Cardiac muscle cell (in vitro differentiated cells and primary cell): ENCODE measurements around the gene ZFAND5. TPM values are rescaled to one million over a fixed set of nuclear protein-coding genes. Genes with fewer than 3 reads are reported as not detected.

Source experiments
- DNase-seq, 2 donors: peaks; one replicate each; pipeline versions ENCODE4 v3.0.0 to v3.0.0-alpha.2; 2010 to 2017; ENCODE audit warnings: low read depth in 1 of 2, low spot score in 1 of 2
- H3K27ac ChIP-seq: fragments of 200-600 bp; sonication (generic); 2 replicates; pipeline ENCODE4 v1.5.1; 2016
- H3K27me3 ChIP-seq: fragments of 200-600 bp; sonication (generic); 2 replicates; pipeline ENCODE4 v1.6.0; 2016; ENCODE audit warnings: control low read depth
- H3K36me3 ChIP-seq: fragments of 200-600 bp; sonication (generic); 2 replicates; pipeline ENCODE4 v1.5.1; 2016; ENCODE audit warnings: control low read depth
- H3K4me1 ChIP-seq: fragments of 200-600 bp; sonication (generic); 2 replicates; pipeline ENCODE4 v1.8.1; 2017; ENCODE audit warnings: low read depth, mild to moderate bottlenecking, mixed run types
- H3K4me3 ChIP-seq: fragments of 200-600 bp; sonication (generic); 2 replicates; pipeline ENCODE4 v1.5.1; 2016; ENCODE audit warnings: mild to moderate bottlenecking
- H3K9me3 ChIP-seq: fragments of 200-600 bp; sonication (generic); 2 replicates; pipeline ENCODE4 v1.5.1; 2017; ENCODE audit warnings: low read depth, mild to moderate bottlenecking, control low read depth
- polyA plus RNA-seq: library from polyadenylated mRNA; unstranded; fragments of >200 nt; fragmentation: Nextera tagmentation; extraction: Ambion mirVana; gene quantifications from 2 replicates; pipeline ENCODE4 v1.2.1, GENCODE V29; 2016
- total RNA-seq: library from RNA; depleted of rRNA; stranded (reverse); fragments of >200 nt; gene quantifications from 2 replicates; pipeline ENCODE4 v1.2.3, GENCODE V29; 2016
- TF ChIP-seq, protein P1 (sequence below): IDR thresholded peaks from 2 replicates; pipeline ENCODE4 v1.5.1; 2012; ENCODE audit warnings: low read depth, mild to moderate bottlenecking, low read length

The ZFAND5 gene
- total and polyA plus RNA-seq, 2 experiments from 2014 or later = 152 to 188 TPM

DNA sequence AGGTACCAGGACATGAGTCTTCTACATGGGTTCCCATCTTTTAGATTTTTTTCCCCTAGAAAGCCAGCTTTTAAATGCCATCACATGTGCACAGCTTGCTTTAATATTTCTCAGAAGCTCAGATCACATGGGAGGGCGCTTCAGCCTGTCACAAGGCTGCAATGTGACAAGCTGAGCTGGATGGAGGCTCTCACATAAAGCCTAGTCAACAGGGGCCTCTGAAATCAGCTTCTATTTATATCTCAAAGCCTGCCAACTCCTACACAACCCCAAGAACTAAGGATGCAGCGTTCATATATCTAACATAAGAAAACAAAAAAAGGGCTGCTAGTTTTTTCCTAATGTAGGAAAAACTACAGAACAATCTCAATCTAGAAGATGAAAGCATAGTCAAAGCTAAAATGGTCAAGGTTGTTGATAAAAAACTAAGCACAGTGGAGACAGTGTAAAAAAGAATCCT, 2.3 kb downstream of the ZFAND5 start:
- H3K27ac ChIP-seq = peak overlapping the region; percentile 100
- peaks cover 51% of the 10 kb centered on the region for H3K4me1 ChIP-seq
- H3K4me3 ChIP-seq = peak overlapping the region; percentile 96
- peak; percentile 77 to 89 for DNase-seq
- TF ChIP-seq, protein P1, sequence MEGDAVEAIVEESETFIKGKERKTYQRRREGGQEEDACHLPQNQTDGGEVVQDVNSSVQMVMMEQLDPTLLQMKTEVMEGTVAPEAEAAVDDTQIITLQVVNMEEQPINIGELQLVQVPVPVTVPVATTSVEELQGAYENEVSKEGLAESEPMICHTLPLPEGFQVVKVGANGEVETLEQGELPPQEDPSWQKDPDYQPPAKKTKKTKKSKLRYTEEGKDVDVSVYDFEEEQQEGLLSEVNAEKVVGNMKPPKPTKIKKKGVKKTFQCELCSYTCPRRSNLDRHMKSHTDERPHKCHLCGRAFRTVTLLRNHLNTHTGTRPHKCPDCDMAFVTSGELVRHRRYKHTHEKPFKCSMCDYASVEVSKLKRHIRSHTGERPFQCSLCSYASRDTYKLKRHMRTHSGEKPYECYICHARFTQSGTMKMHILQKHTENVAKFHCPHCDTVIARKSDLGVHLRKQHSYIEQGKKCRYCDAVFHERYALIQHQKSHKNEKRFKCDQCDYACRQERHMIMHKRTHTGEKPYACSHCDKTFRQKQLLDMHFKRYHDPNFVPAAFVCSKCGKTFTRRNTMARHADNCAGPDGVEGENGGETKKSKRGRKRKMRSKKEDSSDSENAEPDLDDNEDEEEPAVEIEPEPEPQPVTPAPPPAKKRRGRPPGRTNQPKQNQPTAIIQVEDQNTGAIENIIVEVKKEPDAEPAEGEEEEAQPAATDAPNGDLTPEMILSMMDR = no peak
- peaks cover 25% of the 10 kb centered on the region for H3K36me3 ChIP-seq
- no peaks in the 10 kb centered on the region for H3K27me3 ChIP-seq
- no peaks in the 10 kb centered on the region for H3K9me3 ChIP-seq

DNA sequence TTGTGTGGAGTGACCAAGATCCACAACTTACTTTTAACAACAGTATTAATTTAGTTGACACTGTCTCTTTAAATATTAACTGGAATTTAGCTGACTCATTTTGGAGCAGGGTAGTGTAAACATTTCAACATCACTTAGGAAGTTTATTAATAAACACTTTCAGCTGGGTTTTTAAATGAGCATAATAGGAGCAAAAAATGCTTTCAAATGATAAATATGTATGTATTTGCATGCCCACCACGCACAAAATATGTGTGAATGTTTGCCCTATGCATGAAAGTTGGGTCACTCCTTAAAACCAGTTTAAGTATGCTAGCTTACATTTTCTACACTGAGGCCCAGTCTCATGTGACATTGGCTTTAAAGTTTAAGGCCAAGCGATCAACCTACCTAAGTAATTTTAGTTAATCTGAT, 2.9 kb downstream of the ZFAND5 start:
- peak overlapping the region; percentile 96 for H3K4me3 ChIP-seq
- H3K27ac ChIP-seq = peak overlapping the region; percentile 100
- H3K27me3 ChIP-seq = no peaks in the 10 kb centered on the region
- H3K4me1 ChIP-seq = peaks cover 57% of the 10 kb centered on the region
- DNase-seq = peak in 1 of 2 donors; percentile 48
- peaks cover 27% of the 10 kb centered on the region for H3K36me3 ChIP-seq
- TF ChIP-seq, protein P1 = no peak
- H3K9me3 ChIP-seq = no peaks in the 10 kb centered on the region

DNA sequence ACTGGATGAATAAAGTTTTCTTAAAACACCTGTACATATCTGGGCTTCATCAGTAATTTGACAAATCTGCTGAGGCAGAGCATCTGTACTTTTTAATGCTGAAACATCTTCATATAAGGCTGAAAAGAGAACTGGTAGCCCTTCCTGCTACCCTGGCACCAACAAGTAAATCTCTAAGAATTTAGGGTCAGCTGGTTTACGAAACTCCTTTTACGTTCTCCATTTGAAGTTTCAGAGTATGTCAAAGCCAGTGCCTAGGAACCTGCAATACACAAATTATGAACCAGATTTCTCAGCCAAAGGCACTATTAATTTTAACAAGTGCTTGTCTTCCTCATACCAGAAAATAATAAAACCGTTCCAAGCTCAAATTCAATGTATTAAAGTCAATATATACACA, 3.8 kb downstream of the ZFAND5 start:
- H3K27me3 ChIP-seq = no peaks in the 10 kb centered on the region
- H3K4me1 ChIP-seq = peaks cover 56% of the 10 kb centered on the region
- peak overlapping the region; percentile 96 for H3K4me3 ChIP-seq
- H3K9me3 ChIP-seq = no peaks in the 10 kb centered on the region
- TF ChIP-seq, protein P1 = no peak
- peaks cover 35% of the 10 kb centered on the region for H3K36me3 ChIP-seq
- no peak for DNase-seq
- H3K27ac ChIP-seq = peak overlapping the region; percentile 100

DNA sequence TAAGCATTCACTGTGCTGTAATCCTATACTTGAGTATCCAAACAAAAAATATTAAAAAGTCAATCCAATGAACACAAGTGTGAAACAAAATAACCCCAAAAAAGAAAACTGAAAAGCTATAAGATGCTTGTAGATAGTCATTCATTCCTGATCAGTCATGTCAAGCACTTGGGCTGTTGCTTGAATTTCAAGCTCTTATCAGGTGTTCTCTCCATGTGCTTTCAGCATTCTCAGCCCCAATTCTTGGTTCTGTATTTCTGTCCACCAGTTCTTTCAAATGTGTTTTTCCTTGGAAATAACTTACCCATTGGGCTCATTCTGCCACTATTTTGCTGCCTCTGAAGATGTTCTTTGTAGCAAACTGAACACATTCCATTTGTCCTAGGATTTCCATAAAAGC, 4.7 kb downstream of the ZFAND5 start:
- H3K4me3 ChIP-seq = no peak overlapping the region

DNA sequence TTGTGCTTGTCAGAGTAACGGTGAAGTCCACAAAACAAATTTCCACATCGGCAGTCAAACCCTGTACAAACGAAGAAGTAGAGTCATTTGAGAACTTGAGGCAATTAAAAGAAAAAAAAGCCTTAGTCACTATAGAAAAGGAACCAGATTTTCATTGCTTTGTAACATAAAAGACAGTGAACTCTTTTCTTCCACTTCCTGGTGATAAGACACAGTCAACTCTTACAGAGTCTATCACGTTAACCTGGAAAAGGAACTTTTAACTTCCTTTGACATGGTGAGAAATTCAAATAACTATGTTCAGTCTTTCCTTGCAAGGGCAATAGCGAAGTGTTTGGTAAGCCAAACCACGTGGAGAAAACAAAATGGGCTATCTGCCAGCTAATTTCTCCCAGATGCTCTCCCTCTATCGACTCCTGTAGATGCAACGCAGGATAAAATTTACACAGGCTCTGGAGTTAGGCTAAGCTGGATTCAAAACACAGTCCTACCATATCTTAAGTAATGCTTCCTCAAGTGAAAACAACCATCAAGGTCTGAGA, 8.9 kb downstream of the ZFAND5 start:
- Histone ChIP-seq H3K4me3 (no peak overlapping the region), H3K36me3 (peaks cover 59% of the 10 kb centered on the region), H3K9me3 (no peaks in the 10 kb centered on the region), H3K27me3 (no peaks in the 10 kb centered on the region), H3K27ac (peak overlapping the region; percentile 40), H3K4me1 (peaks cover 37% of the 10 kb centered on the region)
- TF ChIP-seq, protein P1 = no peak
- DNase-seq = peak in 1 of 2 donors; percentile 48

More for the DNA sequence above, 4.7 kb downstream of the ZFAND5 start:
- no peak for DNase-seq
- Histone ChIP-seq H3K4me1 (peaks cover 52% of the 10 kb centered on the region), H3K36me3 (peaks cover 42% of the 10 kb centered on the region), H3K9me3 (no peaks in the 10 kb centered on the region), H3K27ac (no peak overlapping the region), H3K27me3 (no peaks in the 10 kb centered on the region)
- TF ChIP-seq, protein P1 = no peak

DNA sequence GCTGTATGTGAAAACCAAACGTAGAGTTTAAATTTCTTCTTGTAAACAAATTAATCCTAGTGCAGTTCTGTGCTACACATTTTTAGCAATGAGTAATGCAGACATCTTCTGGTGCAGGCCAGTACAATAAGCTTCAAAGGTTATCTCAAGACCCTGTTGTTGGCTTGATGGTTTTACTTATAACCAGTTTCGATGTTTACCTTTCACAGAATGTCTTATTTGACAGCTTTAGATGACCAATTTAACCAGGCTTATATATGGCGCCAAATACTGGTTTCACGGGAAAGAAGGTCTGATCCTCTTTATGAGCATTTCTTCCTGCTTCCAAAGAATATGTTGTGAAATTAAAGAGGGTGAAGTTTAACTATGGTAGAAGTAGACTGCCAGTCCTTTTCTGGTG, 9.9 kb downstream of the ZFAND5 start:
- Histone ChIP-seq H3K4me1 (peaks cover 28% of the 10 kb centered on the region), H3K9me3 (no peaks in the 10 kb centered on the region), H3K27me3 (no peaks in the 10 kb centered on the region), H3K36me3 (peaks cover 57% of the 10 kb centered on the region), H3K4me3 (no peak overlapping the region), H3K27ac (peak overlapping the region; percentile 21)
- TF ChIP-seq, protein P1 = no peak
- no peak for DNase-seq
